Activated CD4-positive, alpha-beta T cell treated with anti-CD3 and anti-CD28 coated beads, Interleukin-10, Interleukin-2, amounts not matched to agents 100 ng/mL and 50 ng/mL, durations not matched to agents 16 hours and 8 hours (primary cell): ENCODE measurements around the gene CD37.
A peak's percentile ranks its signal among the peaks of the same experiment; 100 is the strongest.
"Not testable (repeated sequence)": the region's sequence is repeated elsewhere in the genome, so short reads cannot be mapped to it uniquely, and the experiment has no call there.

Source experiments
- DNase-seq: peaks from one replicate; pipeline ENCODE4 v3.0.0-alpha.2; 2020

CD37 gene

GRCh38 chr19:49335071-49335783, at the start of gene CD37:
Gene CD37 (plus strand): TSS chr19:49335406. CDS start chr19:49335541, 135 bp downstream.
- DNase-seq: peak; percentile 61

- DNase-seq: no peak
Measured at GRCh38 chr19:49287141-49287770, 48.0 kb upstream of the CD37 start.

GRCh38 chr19:49288205-49288604, 47.0 kb upstream of the CD37 start:
- not testable (repeated sequence) for DNase-seq

- not testable (repeated sequence) for DNase-seq
Measured at GRCh38 chr19:49289286-49289685, 45.9 kb upstream of the CD37 start.

DNA sequence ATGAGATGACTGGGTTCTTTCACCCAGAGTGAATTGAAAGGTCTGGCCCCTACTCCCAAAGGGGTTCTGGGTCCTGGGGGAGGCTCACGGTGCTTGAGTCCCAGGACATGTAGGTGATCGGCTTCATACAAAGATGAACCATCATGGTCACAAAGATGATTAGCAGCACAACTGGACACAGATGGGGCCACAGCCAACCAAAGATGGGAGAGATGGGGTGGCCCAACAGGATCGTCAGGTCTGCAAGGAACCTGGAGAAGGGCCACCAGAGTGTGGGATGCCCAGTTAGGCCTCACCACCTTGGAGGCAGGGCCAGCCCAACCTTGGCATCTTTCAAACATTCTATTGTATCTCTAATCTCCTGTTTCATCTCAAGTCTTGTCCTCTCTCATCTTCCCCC, 44.7 kb upstream of the CD37 start:
- DNase-seq: no peak

DNA sequence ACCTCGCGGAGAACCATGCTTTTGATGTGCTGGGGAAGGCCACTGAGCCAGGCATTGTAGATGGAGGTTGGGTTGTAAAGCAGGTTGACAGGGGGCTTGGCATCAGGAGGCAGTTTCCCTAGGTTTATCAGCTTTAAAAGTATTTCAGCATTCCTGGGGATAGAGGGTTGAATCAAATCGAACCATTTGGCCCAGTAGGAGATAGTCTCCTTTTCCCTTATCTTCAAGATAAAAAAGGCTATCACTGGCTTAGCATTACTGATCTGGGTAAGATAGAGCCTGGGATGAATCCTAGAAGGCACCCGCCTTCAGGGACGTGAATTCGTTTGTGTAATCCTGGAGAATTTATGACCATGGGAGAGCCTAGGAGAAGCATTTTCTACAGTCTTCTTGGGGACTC, 40.8 kb upstream of the CD37 start:
- no peak for DNase-seq

DNA sequence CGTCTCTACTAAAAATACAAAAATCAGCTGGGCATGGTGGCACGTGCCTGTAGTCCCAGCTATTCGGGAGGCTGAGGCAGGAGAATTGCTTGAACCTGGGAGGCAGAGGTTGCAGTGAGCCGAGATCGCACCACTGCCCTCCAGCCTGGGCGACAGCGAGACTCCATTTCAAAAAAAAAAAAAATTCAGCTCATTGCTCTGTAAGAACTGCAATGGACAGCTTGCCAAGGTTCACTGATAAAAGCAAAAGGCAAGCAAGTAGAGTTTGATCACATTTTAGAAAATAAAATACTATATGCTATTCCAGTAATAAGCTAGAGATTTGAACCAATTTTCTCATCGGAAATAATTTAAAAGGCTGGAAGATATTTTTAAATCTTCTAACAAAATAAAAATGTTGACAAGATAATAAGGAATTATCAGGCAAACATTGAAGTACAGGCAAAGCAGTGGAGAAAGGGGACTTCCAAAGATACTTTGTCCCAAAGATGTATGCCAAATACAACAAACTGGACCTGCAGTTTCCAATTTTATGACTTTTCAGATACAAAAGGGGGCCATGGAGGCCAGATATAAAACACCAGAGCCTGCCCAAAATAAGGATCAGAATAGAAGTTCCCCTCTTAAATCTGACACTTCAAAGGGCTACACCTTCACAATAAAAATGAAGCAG, 39.9 kb upstream of the CD37 start:
- no peak for DNase-seq

DNA sequence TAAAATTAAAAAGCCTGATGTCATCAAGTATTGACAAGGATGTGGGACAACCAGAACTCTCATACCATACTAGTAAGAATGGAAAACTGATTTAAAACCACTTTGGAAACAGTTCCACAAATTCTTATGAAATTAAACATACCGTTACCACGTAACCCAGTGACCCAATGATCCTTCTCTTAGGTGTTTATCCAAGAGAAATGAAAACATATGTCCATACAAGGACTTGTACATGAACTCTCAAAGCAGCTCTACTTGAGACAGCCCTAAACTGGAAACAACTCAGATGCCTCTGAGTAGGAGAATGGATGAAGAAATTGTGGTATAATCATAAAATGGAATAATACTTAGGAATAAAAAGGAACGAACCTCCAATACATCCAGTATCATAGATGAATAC, 37.8 kb upstream of the CD37 start:
- no peak for DNase-seq

GRCh38 chr19:49298653-49299052, 36.6 kb upstream of the CD37 start:
- not testable (repeated sequence) for DNase-seq

- peak; percentile 84 for DNase-seq
Measured at GRCh38 chr19:49301165-49301865, 33.9 kb upstream of the CD37 start.

DNA sequence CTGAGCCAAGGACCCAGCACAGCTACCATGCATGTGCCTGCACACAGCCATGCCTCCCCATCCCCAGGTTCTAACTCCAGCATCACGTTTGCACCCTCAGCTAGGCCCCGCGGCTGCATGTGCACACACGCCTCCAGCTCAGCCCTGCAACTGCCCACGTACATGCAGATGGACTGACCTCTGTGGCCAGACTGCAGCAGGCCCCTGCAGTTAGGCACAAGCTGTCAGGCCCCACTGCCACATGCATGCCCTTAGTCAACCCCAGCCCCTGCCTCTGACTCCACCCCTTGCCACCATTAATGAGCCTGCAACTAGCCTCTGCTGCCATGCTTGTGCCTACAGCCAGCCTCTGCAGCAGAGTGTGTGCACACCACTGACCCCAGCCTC, 33.3 kb upstream of the CD37 start:
- DNase-seq: no peak

DNA sequence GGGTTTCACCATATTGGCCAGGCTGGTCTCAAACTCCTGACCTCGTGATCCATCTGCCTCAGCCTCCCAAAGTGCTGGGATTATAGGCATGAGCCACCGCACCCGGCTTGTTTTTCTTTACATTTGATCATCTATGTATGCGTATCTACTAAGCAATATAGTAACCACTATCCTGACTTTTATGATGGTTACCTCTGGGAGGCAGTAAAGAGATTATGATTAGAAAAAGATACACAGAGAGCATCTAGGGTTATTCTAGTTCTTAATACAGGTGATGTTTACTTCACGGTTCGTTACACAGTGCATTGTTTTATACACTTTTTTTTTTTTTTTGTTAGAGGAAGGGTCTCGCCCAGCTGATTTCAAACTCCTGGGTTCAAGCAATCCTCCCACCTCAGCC, 28.5 kb upstream of the CD37 start:
- DNase-seq: not testable (repeated sequence)

- no peak for DNase-seq
Measured at GRCh38 chr19:49309087-49309486, 26.1 kb upstream of the CD37 start.

- DNase-seq: no peak
Measured at GRCh38 chr19:49315111-49315510, 20.1 kb upstream of the CD37 start.

- DNase-seq: no peak
Measured at GRCh38 chr19:49316284-49316683, 18.9 kb upstream of the CD37 start.

GRCh38 chr19:49318296-49318695, 16.9 kb upstream of the CD37 start:
- DNase-seq: no peak

- DNase-seq: no peak
Measured at GRCh38 chr19:49324801-49325576, 10.2 kb upstream of the CD37 start, which contains the start of gene SLC6A16. Gene SLC6A16 (minus strand): TSS chr19:49325191. CDS start chr19:49311347, 13,844 bp downstream.

DNA sequence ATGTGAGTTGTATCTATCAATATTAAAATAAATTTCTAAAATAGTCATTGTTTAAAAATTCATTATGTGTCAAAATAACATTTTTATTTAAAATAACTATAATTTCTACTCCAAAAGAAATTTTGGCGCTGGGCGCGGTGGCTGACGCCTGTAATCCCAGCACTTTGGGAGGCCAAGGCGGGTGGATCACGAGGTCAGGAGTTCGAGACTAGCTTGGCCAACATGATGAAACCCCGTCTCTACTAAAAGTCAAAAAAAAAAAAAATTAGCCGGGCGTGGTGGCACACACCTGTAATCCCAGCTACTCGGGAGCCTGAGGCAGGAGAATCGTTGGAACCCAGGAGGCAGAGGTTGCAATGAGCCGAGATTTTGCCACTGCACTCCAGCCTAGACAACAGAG, 9.4 kb upstream of the CD37 start:
- not testable (repeated sequence) for DNase-seq

DNA sequence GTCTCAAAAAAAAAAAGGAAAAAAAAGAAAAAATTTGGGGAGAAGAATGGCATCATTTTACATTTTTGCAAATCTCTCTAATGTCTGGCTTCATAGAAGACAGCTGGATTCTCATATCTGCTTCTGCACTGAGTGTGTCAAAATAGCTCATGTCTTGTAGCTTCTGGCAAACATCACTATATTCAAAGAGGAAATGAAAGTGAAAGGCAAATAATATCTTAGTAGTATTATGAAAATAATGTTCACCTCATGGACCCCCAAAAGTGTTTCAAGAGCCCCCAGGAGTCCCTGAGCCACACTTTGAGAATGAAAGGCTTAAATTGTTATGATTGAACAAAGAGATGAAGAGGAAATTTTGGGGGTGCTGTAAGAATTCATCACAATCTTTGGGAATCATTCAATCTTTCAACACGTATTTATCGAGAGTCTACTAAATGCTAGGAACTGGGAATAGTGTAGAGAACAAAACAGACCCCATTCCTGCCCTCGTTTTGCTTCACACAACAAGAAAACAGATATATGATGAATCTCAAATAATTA, 9.0 kb upstream of the CD37 start:
- DNase-seq: no peak

GRCh38 chr19:49327878-49328544, 7.2 kb upstream of the CD37 start:
- DNase-seq: peak; percentile 63

DNA sequence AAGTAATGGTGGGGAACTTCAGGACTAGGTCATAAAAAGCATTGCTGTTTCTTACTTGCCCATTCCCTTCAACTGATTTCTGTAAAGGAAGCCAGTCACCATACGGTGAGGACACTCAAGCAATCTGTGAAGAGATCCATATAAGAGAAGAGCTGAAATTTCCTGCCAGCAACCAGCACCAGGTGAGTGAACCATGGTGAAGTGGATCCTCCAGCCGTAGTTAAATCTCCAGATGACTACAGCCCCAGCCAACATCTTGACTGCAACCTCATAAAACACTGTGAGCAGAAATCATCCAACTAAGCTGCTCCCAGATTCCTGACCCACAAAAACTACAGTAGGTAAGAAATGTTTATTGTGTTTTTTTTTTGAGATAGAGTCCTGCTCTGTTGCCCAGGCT, 6.5 kb upstream of the CD37 start:
- no peak for DNase-seq

DNA sequence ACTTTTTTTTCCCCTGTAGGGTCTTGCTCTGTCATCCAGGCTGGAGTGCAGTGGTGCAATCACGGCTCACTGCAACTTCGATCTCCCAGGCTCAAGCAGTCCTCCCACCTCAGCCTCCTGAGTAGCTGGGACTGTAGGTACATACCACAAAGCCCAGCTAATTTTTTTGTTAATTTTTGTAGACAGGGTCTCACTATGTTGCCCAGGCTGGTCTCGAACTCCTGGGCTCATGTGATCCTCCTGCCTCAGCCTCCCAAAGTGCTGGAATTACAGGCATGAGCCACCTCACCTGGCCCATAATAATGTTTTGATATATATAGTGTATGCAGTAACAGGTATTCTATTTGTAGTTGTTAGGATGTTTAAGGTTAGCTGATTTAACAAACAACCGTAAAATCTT, 4.0 kb upstream of the CD37 start:
- not testable (repeated sequence) for DNase-seq
